Measurements from ENCODE around the gene SF3A1. TPM values are rescaled to one million over a fixed set of nuclear protein-coding genes. Genes with fewer than 3 reads are reported as not detected.

Gene SF3A1
- total RNA-seq, 2 experiments from 2014 or later = 243 to 244 TPM

DNA sequence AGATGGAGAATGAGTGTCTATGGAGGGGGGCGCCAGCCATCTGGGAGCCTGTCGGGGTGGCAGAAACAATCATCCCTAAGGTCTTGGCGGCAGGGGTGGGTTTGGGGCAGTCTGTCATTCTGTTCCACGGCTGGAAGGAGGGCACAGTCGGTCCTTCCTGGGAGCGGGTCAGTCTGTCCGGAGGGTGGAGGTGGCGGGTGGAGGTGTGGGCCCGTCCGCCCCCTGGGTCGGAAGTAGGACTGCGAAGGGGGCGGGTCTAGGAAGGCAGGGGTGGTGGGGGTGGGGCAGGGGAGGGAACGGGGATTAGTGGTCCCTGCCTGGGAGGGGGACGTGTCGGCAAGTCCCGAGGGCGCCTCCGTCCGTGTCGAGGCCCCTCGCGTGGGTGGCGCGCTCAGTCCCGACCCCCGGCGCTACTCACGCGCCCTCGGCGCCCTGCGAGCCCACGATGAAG lies 30.4 kb downstream of the SF3A1 start:
- no peak for DNase-seq
- H3K36me3 Mint-ChIP-seq = peaks cover 9% of the 10 kb centered on the region

DNA sequence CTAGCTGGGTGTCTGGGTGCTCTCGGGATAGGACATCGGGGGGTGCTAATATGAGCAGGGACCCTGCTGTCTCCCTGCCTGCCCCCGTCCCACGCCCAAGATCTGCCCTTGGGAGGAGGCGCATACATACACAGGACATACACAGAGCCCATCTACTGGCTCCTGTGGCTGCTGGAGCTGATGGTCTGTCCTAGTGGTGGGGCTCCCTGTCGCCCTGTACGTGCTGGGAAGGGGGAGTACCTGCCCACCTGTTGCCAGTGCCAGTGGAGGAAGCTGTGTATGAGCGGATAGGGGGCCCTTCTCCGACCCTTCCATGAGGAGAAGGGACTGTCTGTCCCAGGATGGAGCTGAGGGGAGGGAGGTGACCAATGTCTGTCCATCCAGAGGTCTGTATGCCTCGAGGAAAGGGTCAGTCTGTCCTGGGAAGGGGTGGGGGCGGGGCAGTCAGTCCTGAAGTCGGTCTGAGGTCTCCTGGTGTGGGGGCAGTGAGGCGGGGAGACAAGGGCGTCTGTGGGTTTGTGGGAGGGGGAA lies 30.9 kb downstream of the SF3A1 start:
- H3K4me3 Mint-ChIP-seq = peak overlapping the region; percentile 89
- H3K27me3 Mint-ChIP-seq = no peaks in the 10 kb centered on the region
- H3K4me1 Mint-ChIP-seq = peaks cover 55% of the 10 kb centered on the region
- DNase-seq = no peak
- no peaks in the 10 kb centered on the region for H3K9me3 Mint-ChIP-seq
- H3K27ac Mint-ChIP-seq = peak overlapping the region; percentile 72
- H3K36me3 Mint-ChIP-seq = peaks cover 8% of the 10 kb centered on the region

More for the DNA sequence above, 30.4 kb downstream of the SF3A1 start:
- Mint-ChIP-seq H3K9me3 (no peaks in the 10 kb centered on the region), H3K27me3 (no peaks in the 10 kb centered on the region), H3K4me3 (peak overlapping the region; percentile 89), H3K4me1 (peaks cover 50% of the 10 kb centered on the region), H3K27ac (peak overlapping the region; percentile 72)

DNA sequence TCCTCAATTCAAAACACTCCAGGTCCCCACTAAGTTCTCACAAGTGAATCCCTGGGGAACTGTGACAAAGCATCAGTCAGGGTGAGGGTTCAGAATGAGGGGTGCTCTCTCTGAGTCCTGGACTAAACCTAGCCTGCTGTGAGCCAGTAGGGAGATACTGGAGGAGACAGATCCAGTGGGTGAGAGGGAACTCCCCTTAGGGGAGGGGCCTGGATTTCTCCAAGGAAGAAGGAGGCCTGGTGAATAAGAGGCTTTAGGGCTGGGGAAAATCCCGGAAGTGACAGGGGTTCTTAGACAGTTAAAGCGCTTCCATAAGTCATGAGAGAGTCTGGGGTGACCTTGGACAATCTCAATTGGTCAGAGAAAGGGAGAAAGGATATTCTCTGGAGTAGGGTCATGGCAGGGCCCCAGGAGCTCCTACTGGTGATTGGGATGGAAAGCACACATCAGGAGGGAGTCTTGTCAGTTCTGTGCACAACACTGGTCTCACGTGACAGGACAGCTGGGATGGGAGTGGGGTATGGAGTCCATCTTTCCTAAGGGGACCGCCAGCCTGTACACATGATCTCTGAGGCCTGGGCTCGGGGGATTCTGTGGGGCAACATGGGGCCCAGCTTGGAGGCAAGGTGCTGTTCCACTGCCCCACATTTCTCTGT lies 31.5 kb downstream of the SF3A1 start:
- peak overlapping the region; percentile 89 for H3K4me3 Mint-ChIP-seq
- H3K4me1 Mint-ChIP-seq = peaks cover 60% of the 10 kb centered on the region
- H3K27me3 Mint-ChIP-seq = no peaks in the 10 kb centered on the region
- H3K36me3 Mint-ChIP-seq = peaks cover 4% of the 10 kb centered on the region
- H3K27ac Mint-ChIP-seq = peak overlapping the region; percentile 72
- no peaks in the 10 kb centered on the region for H3K9me3 Mint-ChIP-seq
- no peak for DNase-seq

DNA sequence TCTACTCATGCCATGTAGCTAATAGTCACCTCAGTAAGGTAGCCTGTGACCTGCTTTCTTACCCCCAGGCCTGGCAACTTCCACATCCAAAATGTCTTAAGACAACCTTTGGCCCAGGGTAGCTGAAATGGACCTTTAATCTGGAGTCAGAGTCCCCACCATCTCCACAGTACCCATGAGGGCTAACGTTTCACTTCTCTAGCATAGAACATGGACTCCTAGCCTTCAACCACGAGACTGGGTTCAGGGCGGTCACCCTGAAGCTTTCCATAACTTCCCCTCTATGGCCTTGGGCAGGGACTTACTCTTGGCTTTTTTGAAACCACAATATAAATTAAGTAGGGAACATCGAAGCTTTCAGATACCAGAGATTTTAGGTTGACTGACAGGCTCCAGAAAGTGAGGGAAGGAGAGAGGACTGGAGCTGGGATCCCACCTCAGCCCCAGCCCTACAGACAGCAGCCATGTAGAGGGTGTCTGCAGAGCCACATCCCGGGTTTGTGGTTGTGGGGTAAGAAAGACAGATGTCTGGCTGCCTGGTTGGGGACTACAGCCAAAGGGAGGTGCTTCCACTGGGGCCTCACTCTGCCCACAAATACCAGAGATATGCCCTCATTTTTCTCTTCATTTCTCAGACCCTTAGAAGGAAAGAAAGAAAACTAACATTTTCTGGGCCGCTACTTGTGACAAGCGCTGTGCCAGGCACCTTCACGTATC lies 32.5 kb downstream of the SF3A1 start:
- peaks cover 70% of the 10 kb centered on the region for H3K4me1 Mint-ChIP-seq
- no peaks in the 10 kb centered on the region for H3K27me3 Mint-ChIP-seq
- H3K36me3 Mint-ChIP-seq = peaks cover 7% of the 10 kb centered on the region
- H3K4me3 Mint-ChIP-seq = peak overlapping the region; percentile 89
- H3K9me3 Mint-ChIP-seq = no peaks in the 10 kb centered on the region
- H3K27ac Mint-ChIP-seq = peak overlapping the region; percentile 72
- DNase-seq = peak; percentile 48

DNA sequence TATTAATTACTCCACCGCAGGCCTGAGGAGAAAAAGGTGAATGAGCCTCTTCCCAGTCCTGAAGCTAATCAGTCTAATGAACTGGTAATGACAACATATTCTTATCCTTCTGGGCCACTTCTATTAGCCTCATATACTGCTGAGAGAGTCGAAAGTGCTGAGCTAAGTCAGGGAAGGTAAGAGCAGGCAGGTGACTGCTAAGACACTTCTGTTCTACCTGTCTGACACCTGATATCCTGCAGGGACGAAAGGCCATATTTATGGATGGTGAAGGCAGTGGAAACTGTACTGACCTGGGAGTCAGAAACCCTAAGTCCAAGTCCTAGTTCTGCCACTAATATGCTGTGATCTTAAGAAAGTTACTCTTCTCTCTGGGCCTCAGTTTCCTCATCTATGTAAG lies 33.4 kb downstream of the SF3A1 start:
- Mint-ChIP-seq H3K4me3 (no peak overlapping the region), H3K9me3 (no peaks in the 10 kb centered on the region), H3K36me3 (peaks cover 12% of the 10 kb centered on the region), H3K27me3 (no peaks in the 10 kb centered on the region), H3K27ac (no peak overlapping the region), H3K4me1 (peaks cover 79% of the 10 kb centered on the region)
- DNase-seq = no peak

DNA sequence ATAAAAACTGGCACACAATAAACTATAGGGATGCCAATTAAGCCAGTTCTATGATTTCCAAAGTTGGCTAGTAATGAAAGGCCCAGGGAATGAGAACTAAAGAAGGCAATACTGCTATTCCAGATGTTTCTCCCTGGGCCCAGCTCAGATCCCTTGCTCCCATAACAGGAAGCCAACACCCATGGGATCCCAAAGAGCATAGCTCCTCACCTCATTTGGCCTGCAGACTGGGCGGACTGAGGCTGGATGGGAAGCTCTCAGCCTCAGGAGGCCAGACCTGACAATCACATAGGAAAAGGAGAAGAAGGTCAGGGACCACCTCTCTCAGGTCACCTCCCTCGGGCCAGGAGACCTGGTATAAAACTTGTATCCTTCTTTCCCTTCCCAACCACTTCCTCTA lies 35.2 kb downstream of the SF3A1 start:
- H3K36me3 Mint-ChIP-seq = peaks cover 15% of the 10 kb centered on the region
- peak overlapping the region; percentile 28 for H3K27ac Mint-ChIP-seq
- no peaks in the 10 kb centered on the region for H3K27me3 Mint-ChIP-seq
- no peaks in the 10 kb centered on the region for H3K9me3 Mint-ChIP-seq
- H3K4me3 Mint-ChIP-seq = no peak overlapping the region
- H3K4me1 Mint-ChIP-seq = peaks cover 85% of the 10 kb centered on the region
- DNase-seq = no peak

DNA sequence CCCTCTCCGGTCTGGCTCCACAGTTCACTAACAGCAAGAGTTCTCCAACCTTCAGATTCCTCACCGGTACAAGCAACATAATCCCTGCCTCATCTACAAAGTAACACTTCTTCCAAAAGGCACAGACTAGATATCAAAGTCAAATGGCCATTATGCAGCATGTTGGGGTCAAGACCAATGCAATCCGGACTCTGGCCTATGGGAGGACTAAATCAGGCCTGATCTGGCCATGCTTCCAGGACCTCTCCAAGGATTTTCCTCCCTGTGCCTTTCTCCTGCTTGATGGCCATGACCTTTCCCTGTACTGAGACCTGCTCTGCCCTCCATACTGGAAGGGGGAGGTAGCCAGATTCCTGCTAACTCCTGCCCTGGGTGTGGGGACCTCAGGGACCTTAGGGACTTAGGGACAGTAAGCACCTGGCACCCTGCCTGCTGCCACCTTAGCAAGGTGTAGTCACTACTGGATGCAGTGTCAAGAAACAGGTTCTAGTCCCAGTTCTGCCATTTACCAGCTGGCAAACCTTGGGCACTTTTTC lies 36.6 kb downstream of the SF3A1 start:
- H3K27me3 Mint-ChIP-seq = no peaks in the 10 kb centered on the region
- DNase-seq = no peak
- peaks cover 20% of the 10 kb centered on the region for H3K36me3 Mint-ChIP-seq
- H3K9me3 Mint-ChIP-seq = no peaks in the 10 kb centered on the region
- H3K4me3 Mint-ChIP-seq = no peak overlapping the region
- no peak overlapping the region for H3K27ac Mint-ChIP-seq
- H3K4me1 Mint-ChIP-seq = peaks cover 87% of the 10 kb centered on the region

DNA sequence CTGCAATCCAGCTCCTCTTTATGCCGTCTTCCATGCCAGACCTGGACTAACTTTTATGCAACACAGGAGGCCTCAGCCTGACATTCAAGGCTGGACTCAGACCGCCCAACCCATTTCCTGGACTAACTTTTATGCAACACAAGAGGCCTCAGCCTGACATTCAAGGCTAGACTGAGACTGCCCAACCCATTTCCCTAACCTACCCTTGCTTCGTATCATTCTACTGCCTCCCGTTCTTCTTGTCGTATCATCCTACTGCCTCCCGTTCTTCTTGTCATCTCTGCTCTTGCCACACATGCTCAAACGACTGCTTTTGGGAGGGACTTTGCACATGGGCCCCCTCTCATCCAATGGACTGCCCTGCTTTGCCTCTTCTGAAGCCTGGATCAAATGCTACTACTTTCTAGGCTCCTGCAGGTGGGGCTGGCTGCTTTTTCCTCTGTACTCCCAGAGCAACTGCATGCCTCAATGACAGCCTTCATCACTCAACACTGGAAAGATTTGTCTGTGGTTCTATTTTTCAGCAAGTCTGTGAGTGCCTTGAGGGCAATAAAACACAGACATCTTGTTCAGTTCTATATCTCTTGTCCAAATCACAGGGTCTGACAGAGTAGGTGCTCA lies 37.8 kb downstream of the SF3A1 start:
- H3K27ac Mint-ChIP-seq = peak overlapping the region; percentile 47
- no peak for DNase-seq
- no peak overlapping the region for H3K4me3 Mint-ChIP-seq
- no peaks in the 10 kb centered on the region for H3K27me3 Mint-ChIP-seq
- H3K9me3 Mint-ChIP-seq = no peaks in the 10 kb centered on the region
- H3K4me1 Mint-ChIP-seq = peaks cover 87% of the 10 kb centered on the region
- H3K36me3 Mint-ChIP-seq = peaks cover 23% of the 10 kb centered on the region

DNA sequence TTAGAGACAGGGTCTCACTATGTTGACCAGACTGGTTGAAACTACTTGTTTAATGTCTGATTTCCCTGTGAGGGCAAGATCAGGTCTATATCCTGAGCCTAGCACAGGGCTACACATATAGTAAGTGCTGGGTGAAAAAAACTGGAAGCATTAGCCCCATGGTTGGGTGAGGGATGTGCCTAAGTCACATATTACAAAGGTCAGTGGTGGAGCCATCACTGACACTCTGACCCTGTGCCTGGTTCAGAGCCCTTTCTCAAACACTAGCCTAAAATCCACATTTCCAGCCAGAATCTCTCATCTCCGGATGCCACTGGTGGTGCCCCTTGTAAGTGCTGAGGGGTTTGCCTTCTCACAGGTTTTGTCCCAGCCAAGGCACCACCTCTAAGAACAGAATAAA lies 38.9 kb downstream of the SF3A1 start:
- no peaks in the 10 kb centered on the region for H3K27me3 Mint-ChIP-seq
- H3K9me3 Mint-ChIP-seq = no peaks in the 10 kb centered on the region
- H3K4me3 Mint-ChIP-seq = no peak overlapping the region
- no peak for DNase-seq
- H3K4me1 Mint-ChIP-seq = peaks cover 84% of the 10 kb centered on the region
- H3K27ac Mint-ChIP-seq = peak overlapping the region; percentile 38
- peaks cover 27% of the 10 kb centered on the region for H3K36me3 Mint-ChIP-seq

DNA sequence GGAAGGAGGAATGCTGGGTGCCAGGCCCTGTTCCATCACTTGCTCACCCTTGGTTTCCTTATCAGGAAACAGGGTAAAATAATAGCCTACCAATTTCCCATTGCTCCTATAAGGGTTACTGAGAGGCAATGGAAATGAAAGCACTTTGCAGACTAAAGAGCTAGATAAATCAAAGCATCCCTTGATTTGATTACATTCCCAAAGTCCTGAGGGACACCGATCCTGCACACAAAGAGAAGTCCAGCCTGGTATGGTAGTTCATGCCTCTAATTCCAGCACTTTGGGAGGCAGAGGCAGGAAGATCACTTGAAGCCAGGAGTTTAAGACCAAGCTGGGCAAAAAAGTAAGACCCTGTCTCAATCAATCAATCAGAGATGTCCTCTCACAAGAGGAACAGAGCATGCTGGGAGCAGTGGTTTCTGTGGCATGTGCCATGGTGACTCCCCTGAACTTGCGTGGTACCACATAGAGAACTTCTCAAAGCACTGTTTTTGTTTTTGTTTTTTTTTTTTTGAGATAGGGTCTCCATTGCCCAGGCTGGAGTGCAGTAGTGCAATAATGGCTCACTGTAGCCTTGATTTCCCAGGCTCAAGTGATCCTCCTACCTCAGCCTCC lies 40.6 kb downstream of the SF3A1 start:
- DNase-seq = no peak
- no peak overlapping the region for H3K4me3 Mint-ChIP-seq
- H3K9me3 Mint-ChIP-seq = peaks cover 2% of the 10 kb centered on the region
- no peaks in the 10 kb centered on the region for H3K27me3 Mint-ChIP-seq
- peaks cover 92% of the 10 kb centered on the region for H3K4me1 Mint-ChIP-seq
- H3K27ac Mint-ChIP-seq = peak overlapping the region; percentile 90
- peaks cover 33% of the 10 kb centered on the region for H3K36me3 Mint-ChIP-seq

DNA sequence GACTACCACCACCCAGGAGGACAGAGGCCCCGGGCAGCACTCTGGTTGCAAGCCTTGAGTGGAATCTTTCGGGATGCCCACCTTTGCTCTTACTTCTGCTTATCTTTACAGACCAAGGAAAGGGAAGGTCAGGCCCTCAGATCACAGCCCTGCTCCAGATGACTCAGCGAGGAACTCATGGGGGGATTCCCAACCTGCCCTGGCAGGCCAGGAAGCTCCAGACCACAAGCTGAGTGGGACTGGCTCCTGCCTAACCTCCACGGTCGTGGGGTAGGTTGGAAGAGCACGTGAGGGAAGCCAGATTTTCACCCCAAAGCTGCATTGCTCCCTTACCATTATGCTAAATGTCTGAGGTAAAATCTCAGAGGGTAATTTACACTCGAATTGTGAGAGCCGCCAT lies 41.8 kb downstream of the SF3A1 start:
- H3K27ac Mint-ChIP-seq = peak overlapping the region; percentile 90
- peaks cover 2% of the 10 kb centered on the region for H3K9me3 Mint-ChIP-seq
- H3K4me1 Mint-ChIP-seq = peaks cover 93% of the 10 kb centered on the region
- H3K4me3 Mint-ChIP-seq = peak overlapping the region; percentile 18
- DNase-seq = peak; percentile 69
- H3K36me3 Mint-ChIP-seq = peaks cover 33% of the 10 kb centered on the region
- no peaks in the 10 kb centered on the region for H3K27me3 Mint-ChIP-seq

DNA sequence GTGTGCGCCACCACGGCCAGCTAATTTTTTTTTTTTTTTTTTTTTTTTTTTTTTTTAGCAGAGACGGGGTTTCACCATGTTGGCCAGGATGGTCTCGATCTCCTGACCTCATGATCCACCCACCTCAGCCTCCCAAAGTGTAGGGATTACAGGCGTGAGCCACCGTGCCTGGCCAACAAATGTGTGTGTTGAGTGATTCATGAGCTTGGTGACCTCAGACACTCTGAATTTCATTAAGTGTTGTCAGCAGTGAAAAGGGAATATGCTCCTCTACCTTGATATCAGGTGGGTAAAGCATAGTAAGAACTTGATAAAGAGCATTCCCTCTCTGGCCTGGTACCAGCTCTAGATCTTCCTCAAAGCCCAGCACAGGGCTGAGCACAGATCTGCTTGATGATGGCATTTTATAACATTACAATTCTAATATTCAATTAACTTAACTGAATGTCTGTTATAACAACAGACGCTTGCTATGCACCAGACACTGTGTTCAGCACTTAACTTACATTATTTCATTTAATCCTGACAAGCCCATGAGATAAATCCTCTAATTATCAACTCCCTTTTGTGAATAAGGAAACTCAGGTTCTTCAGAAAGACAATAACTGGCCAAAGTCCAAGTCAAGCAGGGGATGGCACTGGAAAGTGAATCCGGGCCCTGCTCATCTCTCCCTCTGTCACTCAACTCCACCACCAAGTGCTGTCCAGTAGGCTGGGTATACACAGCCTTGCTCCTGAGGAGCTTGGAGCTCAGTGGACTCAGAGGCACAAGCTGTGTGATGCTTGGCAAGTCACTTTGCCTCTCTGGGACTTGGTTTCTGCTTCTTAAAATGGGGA lies 42.9 kb downstream of the SF3A1 start:
- no peaks in the 10 kb centered on the region for H3K27me3 Mint-ChIP-seq
- peaks cover 30% of the 10 kb centered on the region for H3K36me3 Mint-ChIP-seq
- H3K9me3 Mint-ChIP-seq = peaks cover 2% of the 10 kb centered on the region
- H3K4me1 Mint-ChIP-seq = peaks cover 93% of the 10 kb centered on the region
- no peak for DNase-seq
- peak overlapping the region; percentile 90 for H3K27ac Mint-ChIP-seq
- H3K4me3 Mint-ChIP-seq = no peak overlapping the region

DNA sequence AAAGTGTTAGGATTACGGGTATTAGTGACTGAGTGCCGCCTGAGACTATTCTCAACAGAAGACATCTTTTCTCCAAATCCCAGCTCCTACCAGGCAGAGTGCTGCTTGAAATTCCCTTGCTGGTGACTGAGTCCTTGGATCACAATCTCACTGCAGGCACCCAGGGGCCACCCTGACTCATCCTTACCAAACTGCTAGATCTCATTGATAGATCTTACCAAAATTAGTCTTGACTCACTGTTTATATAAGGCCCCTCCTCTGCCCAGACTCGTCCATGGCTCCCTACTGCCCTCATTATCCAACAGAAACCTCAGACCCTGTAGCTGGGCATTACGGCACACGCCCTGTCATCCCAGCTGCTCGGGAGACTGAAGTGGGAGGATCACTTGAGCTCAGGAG lies 44.6 kb downstream of the SF3A1 start:
- DNase-seq = no peak
- Mint-ChIP-seq H3K36me3 (peaks cover 29% of the 10 kb centered on the region), H3K27me3 (no peaks in the 10 kb centered on the region), H3K27ac (peak overlapping the region; percentile 65), H3K4me3 (no peak overlapping the region), H3K9me3 (peaks cover 2% of the 10 kb centered on the region), H3K4me1 (peaks cover 91% of the 10 kb centered on the region)

Measured in activated naive CD8-positive, alpha-beta T cell treated with anti-CD3 and anti-CD28 coated beads for 36 hours (primary cell).